Measurements from ENCODE around the gene MYLK4.

DNA sequence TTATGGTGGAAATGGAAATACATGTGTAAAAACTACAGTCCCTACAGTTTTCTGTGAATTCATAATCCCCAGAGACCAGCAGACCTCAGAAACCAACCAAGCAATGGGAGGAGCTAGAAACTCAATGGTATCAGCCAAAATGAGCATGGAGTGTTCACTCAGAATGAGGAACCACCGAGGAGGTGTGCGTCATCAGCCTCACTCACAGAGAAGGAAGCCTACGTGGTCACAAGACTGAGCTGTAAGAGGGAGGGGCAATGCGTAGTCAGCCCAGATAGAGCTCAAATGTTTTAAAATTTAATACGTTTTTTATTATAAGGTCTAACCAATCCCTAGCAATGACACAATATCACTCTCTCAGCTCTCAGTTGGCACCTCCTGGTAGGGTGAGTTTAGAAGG lies 17.4 kb downstream of the MYLK4 start:
- TF ChIP-seq, protein P1, sequence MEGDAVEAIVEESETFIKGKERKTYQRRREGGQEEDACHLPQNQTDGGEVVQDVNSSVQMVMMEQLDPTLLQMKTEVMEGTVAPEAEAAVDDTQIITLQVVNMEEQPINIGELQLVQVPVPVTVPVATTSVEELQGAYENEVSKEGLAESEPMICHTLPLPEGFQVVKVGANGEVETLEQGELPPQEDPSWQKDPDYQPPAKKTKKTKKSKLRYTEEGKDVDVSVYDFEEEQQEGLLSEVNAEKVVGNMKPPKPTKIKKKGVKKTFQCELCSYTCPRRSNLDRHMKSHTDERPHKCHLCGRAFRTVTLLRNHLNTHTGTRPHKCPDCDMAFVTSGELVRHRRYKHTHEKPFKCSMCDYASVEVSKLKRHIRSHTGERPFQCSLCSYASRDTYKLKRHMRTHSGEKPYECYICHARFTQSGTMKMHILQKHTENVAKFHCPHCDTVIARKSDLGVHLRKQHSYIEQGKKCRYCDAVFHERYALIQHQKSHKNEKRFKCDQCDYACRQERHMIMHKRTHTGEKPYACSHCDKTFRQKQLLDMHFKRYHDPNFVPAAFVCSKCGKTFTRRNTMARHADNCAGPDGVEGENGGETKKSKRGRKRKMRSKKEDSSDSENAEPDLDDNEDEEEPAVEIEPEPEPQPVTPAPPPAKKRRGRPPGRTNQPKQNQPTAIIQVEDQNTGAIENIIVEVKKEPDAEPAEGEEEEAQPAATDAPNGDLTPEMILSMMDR (IDR thresholded peaks at IDR 0.05), result no peak
- no peak for TF ChIP-seq POLR2AphosphoS5 (IDR thresholded peaks at IDR 0.05; ENCODE audit: low read depth, low read length)
- TF ChIP-seq, protein P2, sequence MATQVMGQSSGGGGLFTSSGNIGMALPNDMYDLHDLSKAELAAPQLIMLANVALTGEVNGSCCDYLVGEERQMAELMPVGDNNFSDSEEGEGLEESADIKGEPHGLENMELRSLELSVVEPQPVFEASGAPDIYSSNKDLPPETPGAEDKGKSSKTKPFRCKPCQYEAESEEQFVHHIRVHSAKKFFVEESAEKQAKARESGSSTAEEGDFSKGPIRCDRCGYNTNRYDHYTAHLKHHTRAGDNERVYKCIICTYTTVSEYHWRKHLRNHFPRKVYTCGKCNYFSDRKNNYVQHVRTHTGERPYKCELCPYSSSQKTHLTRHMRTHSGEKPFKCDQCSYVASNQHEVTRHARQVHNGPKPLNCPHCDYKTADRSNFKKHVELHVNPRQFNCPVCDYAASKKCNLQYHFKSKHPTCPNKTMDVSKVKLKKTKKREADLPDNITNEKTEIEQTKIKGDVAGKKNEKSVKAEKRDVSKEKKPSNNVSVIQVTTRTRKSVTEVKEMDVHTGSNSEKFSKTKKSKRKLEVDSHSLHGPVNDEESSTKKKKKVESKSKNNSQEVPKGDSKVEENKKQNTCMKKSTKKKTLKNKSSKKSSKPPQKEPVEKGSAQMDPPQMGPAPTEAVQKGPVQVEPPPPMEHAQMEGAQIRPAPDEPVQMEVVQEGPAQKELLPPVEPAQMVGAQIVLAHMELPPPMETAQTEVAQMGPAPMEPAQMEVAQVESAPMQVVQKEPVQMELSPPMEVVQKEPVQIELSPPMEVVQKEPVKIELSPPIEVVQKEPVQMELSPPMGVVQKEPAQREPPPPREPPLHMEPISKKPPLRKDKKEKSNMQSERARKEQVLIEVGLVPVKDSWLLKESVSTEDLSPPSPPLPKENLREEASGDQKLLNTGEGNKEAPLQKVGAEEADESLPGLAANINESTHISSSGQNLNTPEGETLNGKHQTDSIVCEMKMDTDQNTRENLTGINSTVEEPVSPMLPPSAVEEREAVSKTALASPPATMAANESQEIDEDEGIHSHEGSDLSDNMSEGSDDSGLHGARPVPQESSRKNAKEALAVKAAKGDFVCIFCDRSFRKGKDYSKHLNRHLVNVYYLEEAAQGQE (IDR thresholded peaks at IDR 0.05; ENCODE audit: insufficient read depth in 1 of 2, low read depth in 2 of 2, low read length in 1 of 2), result no peak
- TF ChIP-seq TCF7L2 (IDR thresholded peaks at IDR 0.05; ENCODE audit: low read depth, low read length), result no peak

Data from Panc1 (cell line).